NCI-H526 treated with DMSO at 0.1 percent for 48 hours (cell line): ENCODE results near the gene KCTD21.

Source experiments
- DNase-seq: peaks from one replicate; lab custom pipeline; 2025; lab: John Stamatoyannopoulos, UW

The KCTD21 gene

DNA sequence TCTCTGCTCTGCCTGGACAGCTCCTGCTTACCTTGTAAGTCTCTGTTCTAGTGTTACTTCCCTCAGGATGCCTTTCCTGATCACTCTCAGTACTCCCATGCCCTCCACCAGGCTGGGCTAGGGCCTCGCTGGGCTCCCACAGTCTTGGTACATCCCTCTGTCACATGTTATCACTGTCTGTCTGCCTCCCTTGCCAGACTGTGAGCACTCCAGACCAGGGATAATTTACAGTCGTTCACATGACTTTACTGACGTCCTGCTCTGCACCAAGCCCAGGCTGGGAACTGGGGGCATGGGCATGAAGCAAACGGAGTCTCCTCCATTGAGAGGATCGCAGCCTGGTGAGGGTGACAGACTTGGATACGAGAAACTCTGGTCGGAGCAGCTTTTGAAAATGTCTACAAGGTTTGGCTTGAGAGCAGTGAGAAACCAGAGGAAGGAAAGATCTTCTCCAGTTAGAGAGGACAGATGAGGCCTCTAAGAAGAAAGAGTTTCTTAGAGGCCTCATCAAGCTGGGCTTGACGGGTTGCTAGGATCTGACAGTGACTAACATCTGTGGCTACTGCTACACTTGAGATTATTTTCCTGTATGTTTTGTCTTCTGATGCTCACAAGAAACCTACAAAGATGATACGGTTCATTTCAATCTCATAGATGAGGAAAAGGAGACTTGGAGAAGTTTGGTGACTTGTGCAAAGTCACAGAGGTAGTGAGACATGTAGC, 12.8 kb upstream of the KCTD21 start:
- no peak for DNase-seq

DNA sequence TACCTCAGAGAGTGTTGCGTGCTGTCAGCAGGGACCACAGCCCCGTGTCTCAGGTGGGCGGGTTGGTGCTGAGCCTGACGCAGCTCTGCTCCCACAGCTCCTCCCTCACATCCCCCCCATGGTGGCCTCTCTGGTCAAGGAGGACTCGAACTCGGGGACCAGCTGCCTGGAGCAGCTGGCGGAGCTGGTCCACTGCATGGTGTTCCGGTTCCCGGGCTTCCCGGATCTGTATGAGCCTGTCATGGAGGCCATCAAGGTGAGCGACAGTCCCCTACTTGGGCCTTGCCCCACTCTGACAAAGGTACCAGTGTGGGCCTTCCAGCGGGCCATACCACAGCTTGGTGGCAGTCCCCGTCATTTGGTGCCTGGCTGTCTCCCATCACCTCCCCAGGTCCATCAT, 12.1 kb upstream of the KCTD21 start:
- DNase-seq = no peak

DNA sequence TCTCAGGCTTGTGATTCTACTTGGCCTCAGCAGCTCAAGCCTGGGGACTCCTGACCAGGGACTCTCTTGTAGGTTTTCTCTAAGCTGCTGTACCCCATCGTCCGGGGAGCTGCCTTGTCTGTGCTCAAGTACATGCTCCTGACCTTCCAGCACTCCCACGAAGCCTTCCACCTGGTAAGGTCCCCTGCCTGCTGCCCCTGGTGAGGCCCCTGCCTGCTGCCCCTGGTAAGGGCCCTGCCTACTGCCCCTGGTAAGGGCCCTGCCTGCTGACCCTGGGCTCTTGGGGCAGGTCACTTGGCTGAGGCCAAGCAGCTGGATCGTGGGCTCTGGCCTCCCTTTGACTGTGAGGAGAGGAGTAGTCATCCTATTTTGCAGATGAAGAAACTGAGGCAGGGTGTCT, 11.6 kb upstream of the KCTD21 start:
- DNase-seq = no peak

DNA sequence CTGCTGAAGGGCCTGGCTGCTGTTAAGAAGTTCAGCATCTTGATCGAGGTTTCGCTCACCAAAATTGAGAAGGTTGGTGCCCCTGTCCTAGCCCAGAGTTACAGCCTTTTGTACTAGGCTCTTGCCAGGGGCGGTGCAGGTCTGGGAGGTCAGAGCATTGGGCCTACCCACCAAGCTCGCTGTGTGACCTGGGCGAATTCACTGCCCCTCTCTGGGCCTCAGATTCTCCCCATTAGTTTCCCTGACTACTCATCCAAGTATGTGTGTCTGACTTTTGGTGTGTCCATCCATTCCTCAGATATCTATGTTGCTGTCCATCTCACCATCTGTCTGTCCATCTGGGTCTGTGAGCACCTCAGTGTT, 11.2 kb upstream of the KCTD21 start:
- no peak for DNase-seq

DNA sequence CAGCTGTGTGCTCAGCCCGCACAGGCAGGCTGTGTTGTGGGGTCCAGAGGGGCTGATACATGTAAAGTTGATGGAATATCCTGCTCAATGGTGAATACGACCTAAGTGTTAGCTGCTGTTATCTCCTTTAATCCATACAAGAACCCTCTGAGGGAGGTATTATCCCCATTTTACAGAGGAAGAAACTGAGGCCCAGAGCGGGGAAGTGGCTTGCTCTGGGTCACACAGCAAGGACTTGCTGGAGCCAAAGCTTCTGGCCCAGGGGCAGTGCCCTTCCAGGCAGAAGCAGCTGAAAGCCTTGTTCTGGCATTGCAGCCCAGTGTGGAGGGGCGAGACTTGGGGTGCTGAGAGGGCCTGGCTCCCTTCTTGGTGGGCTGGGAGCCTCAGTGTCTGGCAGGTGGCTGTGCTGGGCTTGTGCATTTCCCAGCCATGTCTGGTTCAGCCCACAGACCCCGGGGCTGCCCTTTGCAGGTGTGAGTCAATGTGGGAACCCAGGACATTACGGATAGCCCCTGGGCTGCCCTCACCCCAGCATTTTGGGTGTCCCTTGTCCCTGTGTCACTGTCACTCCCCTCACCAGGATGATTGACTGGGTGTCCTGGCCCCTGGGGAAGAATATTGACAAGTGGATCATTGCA, 10.7 kb upstream of the KCTD21 start:
- DNase-seq = no peak

DNA sequence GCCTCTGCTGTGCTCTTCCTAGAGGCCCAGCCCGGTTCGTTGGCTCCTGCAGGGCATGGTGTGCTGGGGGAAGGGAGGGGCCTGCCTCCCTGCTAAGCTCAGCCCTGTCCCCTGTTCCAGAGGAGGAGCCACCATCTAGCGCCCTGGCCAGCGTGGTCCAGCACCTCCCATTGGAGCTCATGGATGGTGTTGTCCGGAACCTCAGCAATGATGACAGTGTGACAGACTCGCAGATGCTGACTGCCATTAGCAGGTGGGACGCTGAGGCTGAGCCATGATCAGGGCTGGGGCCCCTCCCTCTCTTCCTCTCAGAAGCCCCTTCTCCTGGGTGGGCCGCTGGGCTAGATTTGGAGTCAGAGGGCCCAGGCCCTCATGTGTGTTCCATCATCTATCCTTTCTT, 9.4 kb upstream of the KCTD21 start:
- no peak for DNase-seq

DNA sequence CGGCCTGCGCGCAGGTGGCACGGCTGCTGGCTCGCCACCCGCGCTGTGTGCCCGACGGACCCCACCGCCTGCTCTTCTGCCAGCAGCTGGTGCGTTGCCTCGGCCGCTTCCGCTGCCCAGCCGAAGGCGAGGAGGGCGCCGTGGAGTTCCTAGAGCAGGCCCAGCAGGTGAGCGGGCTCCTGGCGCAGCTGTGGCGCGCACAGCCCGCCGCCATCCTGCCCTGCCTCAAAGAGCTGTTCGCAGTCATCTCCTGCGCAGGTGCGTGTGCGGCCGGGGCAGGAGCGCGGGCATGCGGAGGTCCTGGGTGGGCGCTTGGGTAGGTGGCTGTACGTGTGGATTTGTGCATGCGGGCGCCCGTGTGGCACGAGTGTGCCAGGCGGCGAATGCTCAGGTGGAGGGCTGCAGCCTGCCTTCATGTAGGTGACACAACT, 8.2 kb upstream of the KCTD21 start:
- DNase-seq = no peak

DNA sequence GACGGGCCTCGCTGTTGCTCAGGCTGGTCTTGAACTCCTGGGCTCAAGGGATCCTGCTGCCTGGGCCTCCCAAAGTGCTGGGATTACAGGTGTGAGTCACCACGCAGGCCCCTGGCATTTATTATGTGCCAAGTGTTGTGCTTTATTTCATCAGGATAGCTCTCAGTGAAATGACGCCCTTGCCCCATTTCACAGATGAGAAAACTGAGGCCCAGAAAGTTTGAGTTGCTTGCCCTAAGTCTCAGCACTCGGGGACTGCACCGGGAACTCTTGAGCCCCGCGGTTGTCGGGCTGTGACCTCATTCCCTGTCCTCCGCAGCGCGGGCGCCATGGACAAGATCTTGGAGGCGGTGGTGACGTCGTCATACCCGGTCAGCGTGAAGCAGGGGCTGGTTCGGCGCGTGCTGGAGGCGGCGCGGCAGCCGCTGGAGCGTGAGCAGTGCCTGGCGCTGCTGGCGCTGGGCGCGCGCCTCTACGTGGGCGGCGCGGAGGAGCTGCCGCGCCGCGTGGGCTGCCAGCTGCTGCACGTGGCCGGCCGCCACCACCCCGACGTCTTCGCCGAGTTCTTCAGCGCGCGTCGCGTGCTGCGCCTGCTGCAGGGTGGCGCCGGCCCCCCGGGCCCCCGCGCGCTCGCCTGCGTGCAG, 7.6 kb upstream of the KCTD21 start:
- no peak for DNase-seq

DNA sequence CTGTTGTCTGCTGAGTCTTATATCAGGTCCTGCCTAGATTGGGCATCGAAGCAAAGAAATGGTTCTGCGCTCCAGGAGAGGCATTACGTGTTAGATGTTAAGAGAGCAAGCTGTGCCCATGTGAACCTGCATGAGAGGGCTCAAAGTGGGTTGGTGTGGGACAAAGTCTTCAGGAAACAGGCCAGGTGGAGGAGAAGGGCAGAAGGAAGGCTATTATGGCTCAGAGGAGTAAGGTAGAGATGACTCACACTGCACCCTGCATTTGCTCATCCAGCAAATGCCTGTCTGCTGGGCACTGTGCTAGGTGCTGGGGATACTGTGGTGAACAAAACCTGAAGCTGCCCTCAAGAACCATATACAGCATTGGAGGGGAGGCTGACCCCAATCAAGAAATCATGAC, 6.1 kb upstream of the KCTD21 start:
- DNase-seq = no peak

DNA sequence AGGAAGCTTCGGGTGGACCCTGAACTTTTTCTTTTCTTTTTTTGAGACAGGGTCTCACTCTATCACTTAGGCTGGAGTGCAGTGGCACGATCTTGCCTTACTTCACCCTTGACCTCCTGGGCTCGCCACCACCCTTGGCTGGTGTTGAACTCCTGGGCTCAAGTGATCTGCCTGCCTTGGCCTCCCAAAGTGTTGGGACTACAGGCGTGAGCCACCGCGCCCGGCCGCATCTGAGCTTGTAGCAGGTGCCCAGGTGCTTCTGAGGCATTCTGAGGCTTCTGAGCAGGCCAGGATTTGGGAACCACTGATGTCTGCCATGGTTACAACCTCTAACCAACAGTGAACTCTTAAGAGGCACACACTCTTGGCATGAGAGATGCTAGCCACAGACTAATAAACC, 5.4 kb upstream of the KCTD21 start:
- DNase-seq = no peak

DNA sequence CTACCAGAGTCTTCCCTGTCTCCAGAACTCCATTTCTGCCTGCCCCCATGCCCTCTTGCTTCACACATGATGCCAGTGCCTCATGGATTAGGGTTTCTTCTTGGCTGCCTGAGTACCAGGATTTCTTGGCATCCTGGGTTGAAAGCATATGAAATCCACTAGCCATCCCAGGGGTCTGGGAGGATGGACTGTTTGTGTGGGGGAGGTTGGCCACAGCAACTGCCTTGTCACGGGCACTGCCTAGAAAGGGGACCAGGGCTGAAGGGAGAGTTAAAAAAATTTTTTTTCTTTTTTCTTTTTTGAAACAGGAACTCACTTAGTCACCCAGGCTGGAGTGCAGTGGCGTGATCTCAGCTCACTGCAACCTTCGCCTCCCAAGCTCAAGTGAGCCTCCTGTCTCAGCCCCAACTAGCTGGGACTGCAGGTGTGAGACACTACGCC, 4.5 kb upstream of the KCTD21 start:
- DNase-seq = no peak

DNA sequence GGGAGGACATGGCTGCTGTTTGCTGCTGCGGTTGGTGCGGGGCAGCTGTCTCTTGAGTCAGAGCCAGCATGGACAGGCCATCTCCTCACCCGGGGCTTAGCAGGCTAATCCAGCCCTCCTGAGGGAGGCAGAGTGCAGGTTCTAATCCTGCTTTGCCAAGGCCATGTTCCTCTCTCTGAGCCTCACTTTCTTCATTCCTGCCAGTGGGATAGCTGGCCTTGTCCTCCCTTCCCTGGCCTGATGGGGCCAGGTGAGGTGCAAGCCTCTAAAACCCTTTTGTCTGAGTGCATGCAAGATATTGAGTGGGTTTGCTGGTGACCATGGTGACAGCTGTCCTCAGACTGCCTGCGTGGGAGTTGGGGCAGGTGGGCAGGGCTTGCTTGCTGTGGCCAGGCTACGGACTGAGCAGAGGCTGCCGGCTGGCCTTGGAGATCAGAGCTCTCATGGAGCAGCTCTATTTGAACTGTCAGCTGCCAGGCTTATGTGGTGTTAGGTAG, 3.8 kb upstream of the KCTD21 start:
- no peak for DNase-seq

DNA sequence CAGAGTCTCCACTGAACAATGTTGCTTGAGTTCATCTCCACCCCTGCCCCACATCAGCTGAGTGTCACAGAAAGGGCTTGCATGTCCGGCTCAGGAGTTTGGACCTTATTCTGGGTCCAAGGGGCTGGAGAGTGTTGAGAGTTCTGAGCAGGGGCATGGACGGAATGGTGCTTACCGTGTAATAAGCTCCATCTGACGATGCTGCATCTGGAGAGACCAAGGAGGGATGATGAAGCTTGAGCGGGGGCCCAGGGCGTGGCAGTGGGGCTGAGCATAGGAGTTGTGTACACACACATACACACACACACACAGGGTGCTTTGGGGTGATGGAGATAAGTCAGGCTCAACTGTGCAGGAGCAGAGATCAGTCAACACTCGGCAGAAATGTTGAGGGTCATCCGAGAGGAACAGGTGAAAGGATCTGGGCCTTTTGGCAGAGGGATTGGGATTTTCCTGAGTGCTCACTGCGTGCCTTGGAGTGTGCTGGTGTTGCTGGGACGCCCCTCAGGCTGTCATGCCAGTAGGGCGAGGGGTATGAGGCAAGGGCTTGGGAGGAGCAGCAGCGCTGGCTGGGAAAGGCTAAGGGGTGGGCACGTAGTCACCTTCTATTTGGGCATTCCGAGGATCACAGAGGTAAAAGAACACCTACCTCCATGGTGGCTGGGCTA, 2.6 kb upstream of the KCTD21 start:
- DNase-seq = no peak

DNA sequence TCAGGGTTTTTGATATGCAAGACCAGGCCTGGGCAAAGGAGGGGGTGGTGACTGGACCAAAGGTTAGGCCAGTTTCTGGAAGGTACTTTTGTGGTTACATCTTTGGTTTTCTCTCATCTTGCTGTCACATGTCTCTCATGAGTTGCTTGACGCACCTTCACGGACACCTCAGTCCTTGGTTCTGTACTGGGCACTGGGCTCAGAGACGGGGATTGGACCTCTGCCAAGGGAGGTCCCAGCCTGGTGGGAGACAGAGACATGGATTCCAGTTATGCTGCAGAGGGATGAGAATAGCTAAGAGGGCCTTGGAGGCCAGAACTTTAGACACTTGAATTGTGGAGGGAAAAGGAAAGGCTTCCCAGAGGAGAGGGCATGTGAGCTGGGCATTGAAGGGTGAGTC, 1.9 kb upstream of the KCTD21 start:
- no peak for DNase-seq

DNA sequence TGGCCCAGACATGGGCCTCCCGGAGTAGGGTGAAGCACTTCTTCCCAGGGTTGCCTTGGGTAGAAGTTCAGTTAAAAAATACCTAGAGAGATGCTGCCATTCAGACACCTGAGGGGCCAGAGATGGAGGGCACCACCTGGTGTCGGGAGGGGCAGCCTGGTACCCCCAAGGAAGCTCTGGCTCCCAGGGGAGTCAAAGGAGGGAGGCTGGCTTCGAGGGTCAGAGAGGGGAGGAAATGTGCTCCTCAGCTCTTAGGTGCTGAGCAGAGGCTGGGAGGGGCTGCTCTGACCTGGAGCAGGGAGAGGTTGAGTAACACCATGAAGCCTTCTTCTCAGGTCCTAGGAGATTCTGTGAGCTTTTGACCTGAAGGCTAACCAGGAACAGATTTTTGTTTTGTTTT, 1.4 kb upstream of the KCTD21 start:
- DNase-seq = no peak

DNA sequence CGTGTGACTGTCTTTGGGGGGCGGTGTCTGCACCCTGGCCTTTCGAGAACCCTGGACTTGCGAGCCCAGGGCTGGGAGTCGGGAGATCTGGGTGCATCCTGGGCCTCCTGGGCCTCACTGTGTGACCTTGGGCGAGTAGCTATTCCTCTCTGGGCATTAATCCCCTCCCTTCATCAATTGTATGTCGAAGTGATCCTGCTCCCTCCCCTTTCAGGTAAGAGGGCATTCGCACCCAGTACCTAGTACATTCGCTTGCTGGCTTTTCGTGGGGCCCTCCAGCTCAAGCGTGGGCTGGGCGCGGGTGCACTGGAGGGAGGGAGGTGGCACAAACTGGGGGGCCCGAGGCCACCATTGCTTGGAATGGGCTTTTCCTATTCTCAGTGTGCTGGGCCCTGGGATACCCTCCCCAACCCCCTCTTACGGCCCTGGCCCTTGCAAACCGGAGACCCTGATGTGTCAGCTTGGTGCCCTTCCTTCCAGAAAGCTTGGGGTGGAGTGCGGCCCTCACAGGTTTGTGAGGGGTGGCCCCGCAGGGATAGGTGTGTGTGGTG, 823 bp upstream of the KCTD21 start:
- no peak for DNase-seq

DNA sequence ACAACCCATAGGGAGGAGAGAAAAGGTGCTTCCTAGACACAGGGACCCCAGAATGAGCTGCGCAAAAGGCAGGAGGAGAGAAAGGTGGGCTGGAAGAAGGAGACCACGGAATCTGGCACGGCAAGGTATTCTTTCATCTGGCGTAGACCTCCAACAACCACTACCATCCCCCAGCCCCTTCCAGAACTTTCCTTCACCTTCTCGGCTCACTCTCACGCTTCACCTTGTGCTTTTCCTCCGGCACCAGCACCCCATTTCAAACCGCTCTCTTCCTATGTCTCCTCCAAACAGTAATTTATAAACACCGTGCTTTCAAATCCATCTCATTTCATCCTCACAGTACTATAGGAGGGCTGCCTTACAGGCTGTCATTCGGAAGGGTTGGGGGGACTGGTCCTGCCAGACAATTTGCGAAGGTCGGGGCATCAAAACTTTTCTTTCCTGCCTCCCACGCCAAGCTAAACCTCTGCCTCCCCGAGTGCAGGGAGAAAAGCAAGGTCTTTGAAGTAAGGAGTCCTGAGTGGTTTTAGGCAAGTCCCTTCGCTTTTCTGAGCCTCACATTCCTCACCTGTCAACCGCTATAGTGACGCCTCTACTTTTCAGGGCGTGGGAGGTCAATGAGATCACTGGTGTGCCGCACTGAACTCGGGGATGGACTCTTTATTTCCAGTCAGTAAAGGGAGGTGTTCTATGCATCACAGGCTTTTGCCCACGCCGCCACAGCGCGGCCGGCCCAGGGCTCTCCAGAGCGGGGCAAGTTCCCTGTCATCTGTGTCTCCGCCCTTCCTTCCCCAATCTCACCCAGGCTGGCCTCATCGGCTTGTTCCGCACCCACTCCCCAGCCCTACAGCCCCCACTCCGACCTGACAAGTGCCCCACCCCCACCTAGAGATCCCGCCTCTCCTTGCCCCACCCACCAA, 800 bp downstream of the KCTD21 start:
- no peak for DNase-seq

DNA sequence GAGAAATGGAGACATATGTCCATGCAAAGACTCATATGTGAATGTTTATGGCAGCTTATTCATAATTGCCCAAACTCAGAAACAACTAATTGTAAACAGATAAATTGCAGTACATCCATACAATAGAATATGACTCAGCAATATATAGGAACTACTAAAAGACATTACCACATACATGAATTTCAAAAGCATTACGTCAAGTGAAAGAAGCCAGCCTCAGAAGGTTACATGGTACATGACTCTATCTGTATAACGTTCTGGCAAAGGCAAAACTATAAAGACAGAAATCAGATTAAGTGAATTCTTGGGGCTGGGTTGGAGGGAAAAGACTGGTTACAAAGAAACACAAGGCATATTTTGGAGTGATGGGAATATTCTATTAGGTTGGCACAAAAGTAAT, 7.2 kb downstream of the KCTD21 start:
- DNase-seq = no peak

DNA sequence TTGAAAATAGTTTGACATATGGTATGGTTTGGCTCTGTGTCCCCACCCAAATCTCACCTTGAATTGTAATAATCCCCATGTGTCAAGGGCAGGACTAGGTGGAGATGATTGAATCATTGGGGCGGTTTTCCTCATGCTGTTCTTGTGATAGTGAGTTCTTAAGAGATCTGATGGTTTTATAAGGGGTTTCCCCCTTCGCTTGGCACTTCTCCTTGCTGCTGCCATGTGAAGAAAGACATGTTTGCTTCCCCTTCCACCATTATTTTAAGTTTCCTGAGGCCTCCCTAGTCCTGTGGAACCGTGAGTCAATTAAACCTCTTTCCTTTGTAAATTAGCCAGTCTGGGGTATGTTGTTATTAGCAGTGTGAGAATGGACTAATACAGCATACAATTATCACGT, 7.7 kb downstream of the KCTD21 start:
- no peak for DNase-seq

DNA sequence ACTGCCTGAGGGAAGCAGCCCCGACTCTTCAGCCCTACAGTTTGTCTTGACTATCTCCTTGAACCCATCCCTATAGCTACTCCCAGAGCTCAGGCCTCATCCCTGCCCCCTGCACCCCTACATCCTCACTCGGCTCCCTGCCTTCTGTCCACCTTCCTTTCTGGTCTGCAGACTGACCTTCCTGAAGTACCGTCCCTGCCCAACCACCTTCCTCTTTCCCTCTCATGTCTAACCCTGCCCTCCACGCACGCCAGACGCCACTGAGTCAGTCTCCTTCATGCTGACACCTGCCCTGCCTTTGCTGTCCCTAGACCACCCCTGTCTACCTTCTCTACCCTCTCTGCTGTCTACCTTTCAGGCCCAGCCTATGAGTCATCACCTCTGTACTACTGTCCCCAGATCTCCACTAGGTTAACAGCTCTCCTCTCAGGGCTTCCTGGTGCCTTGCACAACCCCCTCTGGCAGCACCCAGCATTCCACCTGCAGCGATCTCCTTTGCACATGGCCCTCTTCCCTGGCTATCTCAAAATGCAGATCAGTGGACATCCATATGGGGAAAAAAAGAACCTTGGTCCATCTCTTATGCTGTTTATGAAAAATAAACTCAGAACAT, 8.9 kb downstream of the KCTD21 start:
- DNase-seq = no peak

DNA sequence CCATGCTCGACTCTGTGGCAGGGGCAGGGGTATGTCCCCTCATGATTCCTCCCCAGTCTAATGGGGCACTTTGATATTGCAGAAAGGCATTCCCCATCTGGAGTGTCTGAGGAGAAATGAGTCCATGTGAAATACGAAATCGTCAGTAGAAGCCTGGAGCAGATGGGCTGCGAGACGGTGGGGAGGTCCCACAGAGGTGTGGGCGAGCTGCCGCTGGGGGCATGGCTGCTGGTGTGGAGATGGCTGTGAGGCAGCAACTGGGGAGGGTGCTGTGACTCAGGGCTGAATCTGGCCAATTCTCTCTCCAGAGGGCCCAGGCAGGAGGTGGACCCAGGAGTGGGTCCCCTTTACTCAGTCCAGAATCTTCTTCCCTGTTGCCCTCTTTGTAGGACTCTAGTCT, 11.2 kb downstream of the KCTD21 start:
- no peak for DNase-seq
